GM12878 (cell line): ENCODE measurements around the gene ZNF678. TPM values are rescaled to one million over a fixed set of nuclear protein-coding genes. Genes with fewer than 3 reads are reported as not detected.

Source experiments
- ATAC-seq: fragments of 200-7000 bp; cut with Tn5 transposase; 3 replicates; pipeline ENCODE4 v1.9.1; 2020; ENCODE audit warnings: mild to moderate bottlenecking, moderate library complexity
- BruUV-seq: library from RNA; stranded (reverse); fragments of 400-500 nt; replicated peaks from 2 replicates; lab custom pipeline; 2021; lab: Mats Ljungman, UMichigan
- CTCF ChIA-PET: fragments of 300-600 bp; sonication (Branson Sonifier 250); formaldehyde crosslinking; extraction: SDS; loops from one replicate; lab custom pipeline; 2021; ENCODE audit warnings: inconsistent platforms; lab: Yijun Ruan, JAX
- POLR2A ChIA-PET: fragments of 350-600 bp; formaldehyde crosslinking; extraction: SDS; loops from one replicate; lab custom pipeline; 2021; ENCODE audit warnings: inconsistent platforms; lab: Charles Lee
- RAD21 ChIA-PET: fragments of 300-600 bp; sonication (Branson Sonifier 250); formaldehyde crosslinking; loops from one replicate; lab custom pipeline; 2023; ENCODE audit warnings: antibody characterized with exemption; ENCODE audit not compliant: unreplicated experiment; lab: Charles Lee
- SMC1A ChIA-PET: fragments of 300-600 bp; sonication (Branson Sonifier 250); formaldehyde crosslinking; loops from one replicate; lab custom pipeline; 2023; ENCODE audit not compliant: unreplicated experiment, uncharacterized antibody; lab: Charles Lee
- DNase-seq: peaks from one replicate; pipeline ENCODE4 v3.0.0-alpha.2; 2011; ENCODE audit warnings: low read depth, low spot score
- FAIRE-seq: peaks from 3 replicates; lab custom pipeline; 2011; peaks lifted over from hg19 to GRCh38; lab: Jason Lieb, UNC
- H2AFZ ChIP-seq: 2 replicates; pipeline ENCODE4 v1.6.0; 2011; ENCODE audit warnings: low read depth, low read length, control low read depth; ENCODE audit not compliant: control insufficient read depth
- H3K27ac ChIP-seq: 2 replicates; pipeline ENCODE4 v1.5.1; 2011; ENCODE audit warnings: control low read depth; ENCODE audit not compliant: control insufficient read depth, insufficient read depth
- H3K27me3 ChIP-seq, 2 experiments: replicated peaks in 1 of 2; 2 replicates each; pipeline versions ENCODE4 v1.6.0 to v1.6.1; 2011; ENCODE audit warnings: low read length in 1 of 2; ENCODE audit not compliant: control insufficient read depth in 2 of 2, insufficient read depth in 2 of 2
- H3K36me3 ChIP-seq, 2 experiments: 2 replicates each; pipeline ENCODE4 v1.5.1; 2011; ENCODE audit warnings: low read length in 1 of 2; ENCODE audit not compliant: control insufficient read depth in 2 of 2, insufficient read depth in 2 of 2
- H3K4me1 ChIP-seq: 2 replicates; pipeline ENCODE4 v1.6.1; 2011; ENCODE audit warnings: mild to moderate bottlenecking, low read length, moderate library complexity, mixed read lengths; ENCODE audit not compliant: control insufficient read depth, insufficient read depth
- H3K4me2 ChIP-seq: 2 replicates; pipeline ENCODE4 v1.6.0; 2011; ENCODE audit warnings: control low read depth; ENCODE audit not compliant: control insufficient read depth, insufficient read depth
- H3K4me3 ChIP-seq: fragments of 200-600 bp; sonication (generic); 2 replicates; pipeline ENCODE4 v1.5.1; 2016
- H3K79me2 ChIP-seq: 2 replicates; pipeline ENCODE4 v1.6.0; 2011; ENCODE audit warnings: low read length; ENCODE audit not compliant: control insufficient read depth, insufficient read depth
- H3K9ac ChIP-seq: 2 replicates; pipeline ENCODE4 v1.8.0; 2011; ENCODE audit warnings: low read length, control low read depth, mixed read lengths; ENCODE audit not compliant: control insufficient read depth, insufficient read depth
- H3K9me3 ChIP-seq: replicated peaks from 3 replicates; pipeline ENCODE4 v1.5.1; 2011; ENCODE audit warnings: mild to moderate bottlenecking, low read length; ENCODE audit not compliant: control insufficient read depth, insufficient read depth
- H4K20me1 ChIP-seq: 2 replicates; pipeline ENCODE4 v1.6.0; 2011; ENCODE audit not compliant: control insufficient read depth, insufficient read depth
- BCL3 ChIP-seq: IDR thresholded peaks from 2 replicates; pipeline ENCODE4 v1.6.1; 2011; ENCODE audit warnings: borderline replicate concordance, low read depth, mild to moderate bottlenecking, moderate library complexity, low read length; ENCODE audit not compliant: insufficient read depth, poor library complexity, severe bottlenecking
- CBX5 ChIP-seq: sonication (generic); IDR thresholded peaks from 2 replicates; pipeline ENCODE4 v1.6.1; 2016; ENCODE audit warnings: low read depth, moderate library complexity, mild to moderate bottlenecking, inconsistent platforms
- CHD1 ChIP-seq: IDR thresholded peaks from 2 replicates; pipeline ENCODE4 v1.6.1; 2012; ENCODE audit warnings: low read depth, low read length, improper control_type of control experiment
- CHD4 ChIP-seq: fragments of 200-600 bp; sonication (generic); IDR thresholded peaks from 2 replicates; pipeline ENCODE4 v1.6.1; 2016; ENCODE audit warnings: mild to moderate bottlenecking
- CREB1 ChIP-seq: IDR thresholded peaks from 2 replicates; pipeline ENCODE4 v1.6.1; 2012; ENCODE audit warnings: low read depth, mild to moderate bottlenecking, inconsistent platforms
- CUX1 ChIP-seq: IDR thresholded peaks from 2 replicates; pipeline ENCODE4 v1.6.1; 2012; ENCODE audit warnings: improper control_type of control experiment, low read depth, low read length; ENCODE audit not compliant: insufficient replicate concordance
- MEF2B ChIP-seq: fragments of 450-650 bp; IDR thresholded peaks from 2 replicates; pipeline ENCODE4 v1.6.1; 2018; ENCODE audit warnings: mild to moderate bottlenecking, moderate library complexity; ENCODE audit not compliant: partially characterized antibody, poor library complexity, severe bottlenecking
- NKRF ChIP-seq: fragments of 450-650 bp; conservative IDR thresholded peaks from 2 replicates; pipeline ENCODE4 v1.6.1; 2017; ENCODE audit warnings: mild to moderate bottlenecking, moderate library complexity
- PAX8 ChIP-seq: fragments of 450-650 bp; IDR thresholded peaks from 2 replicates; pipeline ENCODE4 v1.6.1; 2017; ENCODE audit warnings: mild to moderate bottlenecking, moderate library complexity
- RBBP5 ChIP-seq: fragments of 200-600 bp; sonication (generic); conservative IDR thresholded peaks from 2 replicates; pipeline ENCODE4 v1.6.1; 2016
- ZNF217 ChIP-seq: fragments of 450-650 bp; IDR thresholded peaks from 2 replicates; pipeline ENCODE4 v1.6.1; 2017; ENCODE audit warnings: antibody characterized with exemption, mild to moderate bottlenecking
- WGBS: methylation state at CpG from one replicate; pipeline ENCODE4 v1.1.6; 2016; ENCODE audit warnings: low lambda C conversion rate; ENCODE audit not compliant: insufficient replicate concordance, insufficient coverage; ENCODE audit errors: missing lambda C conversion rate; 5-methylcytosine and 5-hydroxymethylcytosine counted together
- in situ Hi-C: fragments of 300-500 bp; cut with MboI; formaldehyde crosslinking; loops from 9 replicates; pipeline ENCODE4 v1.14.3; 2018; ENCODE audit warnings: mixed read lengths
- intact Hi-C: fragments of 100-400 bp; cut with micrococcal nuclease; formaldehyde crosslinking; loops from one replicate; pipeline ENCODE4 v1.14.2; 2022; ENCODE audit not compliant: unreplicated experiment
- polyA plus RNA-seq, 11 experiments: library from polyadenylated mRNA; depleted of rRNA in 4 of 11; unstranded in 6 of 11; stranded (reverse) in 5 of 11; fragments of >200 nt; fragmentation: Nextera tagmentation in 4 of 11; fragmentation: Illumina TruSeq in 1 of 11; extraction: Ambion mirVana in 4 of 11; extraction: Trizol in 1 of 11; gene quantifications; 1 replicate in 1 of 11; 2 replicates in 10 of 11; pipeline versions ENCODE4 v1.2.1 to v1.2.3, GENCODE V29; 2011 to 2016; ENCODE audit warnings: inconsistent platforms in 2 of 11, missing spikeins in 2 of 11, low read depth in 1 of 11
- total RNA-seq, 4 experiments: library from RNA; depleted of rRNA in 3 of 4; stranded (reverse); fragments of >200 nt in 3 of 4; fragmentation: Illumina TruSeq in 1 of 4; extraction: Trizol in 1 of 4; gene quantifications; 2 replicates each; pipeline versions ENCODE4 v1.2.1 to v1.2.3, GENCODE V29; 2013 to 2021

The ZNF678 gene
- total and polyA plus RNA-seq, 10 of the 15 experiments (the other 5 are each of a cell fraction or from before 2014, with no cell fraction given) = 1.4 to 10.4 (median 3.5) TPM

GRCh38 chr1:227562037-227562436 is 1.3 kb upstream of the ZNF678 start:
- H3K79me2 ChIP-seq = no peaks in the 10 kb centered on the region; the same call in 1 of the 2 replicates
- intact Hi-C loops (loop anchor here (5.0 kb wide), 1 partner anchor 165 kb away; no protein-coding TSS in a partner anchor), in situ Hi-C loops (no loop called here)
- no peaks in the 10 kb centered on the region for H3K4me1 ChIP-seq
- H3K9me3 ChIP-seq = peaks cover 25% of the 10 kb centered on the region; the same call in 2 of the 3 replicates
- 86% methylated on average over 6 of the region's 6 CpGs for WGBS
- H2AFZ ChIP-seq = no peak overlapping the region
- H3K27me3 ChIP-seq = no peaks in the 10 kb centered on the region
- POLR2A ChIA-PET = interaction anchor here (1.4 kb wide), 1 partner anchor 19 kb away, joined by 3 read pairs; no protein-coding TSS in a partner anchor
- H4K20me1 ChIP-seq = no peaks in the 10 kb centered on the region
- H3K36me3 ChIP-seq = no peaks in the 10 kb centered on the region
- BruUV-seq = no TSS peak
- H3K27ac ChIP-seq = no peak overlapping the region
- FAIRE-seq (no peak), ATAC-seq (no peak), DNase-seq (no peak)
- CTCF ChIA-PET = interaction anchor here (3.0 kb wide), 1 partner anchor 19 kb away, joined by 12 read pairs; no protein-coding TSS in a partner anchor
- SMC1A ChIA-PET = interaction anchor here (1.5 kb wide), 1 partner anchor 19 kb away, joined by 6 read pairs; no protein-coding TSS in a partner anchor
- no peak overlapping the region for H3K9ac ChIP-seq
- RAD21 ChIA-PET = interaction anchor here (1.8 kb wide), 1 partner anchor 19 kb away, joined by 5 read pairs; no protein-coding TSS in a partner anchor
- no peak overlapping the region for H3K4me3 ChIP-seq
- TF ChIP-seq PAX8 (no peak), NKRF (no peak), CHD4 (no peak), BCL3 (no peak), CHD1 (no peak), RBBP5 (no peak), CREB1 (no peak), MEF2B (no peak), ZNF217 (no peak), CBX5 (no peak), CUX1 (no peak)
- no peak overlapping the region for H3K4me2 ChIP-seq
